Fibroblast of the aortic adventitia (primary cell): ENCODE results near the gene TMEM229B. TPM values are rescaled to one million over a fixed set of nuclear protein-coding genes. Genes with fewer than 3 reads are reported as not detected.
A peak's percentile ranks its signal among the peaks of the same experiment; 100 is the strongest.

Experiments
- DNase-seq: peaks from one replicate; pipeline ENCODE4 v3.0.0-alpha.2; 2010; ENCODE audit warnings: low read depth
- H3K4me3 ChIP-seq: 2 replicates; pipeline ENCODE4 v1.5.1; 2011; ENCODE audit warnings: low read depth, mild to moderate bottlenecking, control low read depth, low read length, moderate library complexity
- CTCF ChIP-seq: IDR thresholded peaks from 2 replicates; pipeline ENCODE4 v1.5.1; 2011; ENCODE audit warnings: mild to moderate bottlenecking, low read length, control low read depth, inconsistent platforms; ENCODE audit not compliant: insufficient read depth
- total RNA-seq: library from RNA; depleted of rRNA; stranded (reverse); fragments of >200 nt; gene quantifications from 2 replicates; pipeline ENCODE4 v1.2.3, GENCODE V29; 2012; ENCODE audit warnings: low replicate concordance

The TMEM229B gene
- total RNA-seq, 1 donor: 0.81 TPM

- no peak for TF ChIP-seq CTCF
- H3K4me3 ChIP-seq: no peak overlapping the region
- no peak for DNase-seq
Measured at GRCh38 chr14:67429510-67430205, 58.9 kb downstream of the TMEM229B start.

GRCh38 chr14:67428501-67429031, 60.0 kb downstream of the TMEM229B start:
- DNase-seq: peak; percentile 76
- H3K4me3 ChIP-seq: no peak overlapping the region
- TF ChIP-seq CTCF: peak; percentile 26

- no peak overlapping the region for H3K4me3 ChIP-seq
- DNase-seq: peak; percentile 86
- TF ChIP-seq CTCF: peak; percentile 87
Measured at GRCh38 chr14:67426983-67427606, 61.4 kb downstream of the TMEM229B start.

DNA sequence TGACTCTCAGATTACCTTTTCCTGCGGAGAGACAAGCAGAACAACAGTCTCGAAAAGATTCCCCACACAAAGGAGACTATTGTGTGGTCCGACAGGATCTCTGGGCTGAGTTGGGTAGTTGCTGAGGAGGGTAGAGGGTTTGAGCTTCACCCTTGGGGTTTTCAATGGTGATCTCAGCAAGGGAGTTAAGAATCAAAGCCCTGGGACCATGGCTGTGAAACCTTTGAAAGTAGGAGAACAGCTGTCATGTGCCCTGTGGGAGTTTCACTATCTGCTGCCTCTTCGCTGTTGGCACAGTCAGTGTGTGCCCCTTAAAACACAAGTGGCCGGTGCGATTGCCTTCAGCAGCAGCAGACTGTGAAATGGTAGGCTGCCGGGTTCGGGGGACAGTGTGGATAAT, 62.4 kb downstream of the TMEM229B start:
- TF ChIP-seq CTCF: no peak
- DNase-seq: no peak

DNA sequence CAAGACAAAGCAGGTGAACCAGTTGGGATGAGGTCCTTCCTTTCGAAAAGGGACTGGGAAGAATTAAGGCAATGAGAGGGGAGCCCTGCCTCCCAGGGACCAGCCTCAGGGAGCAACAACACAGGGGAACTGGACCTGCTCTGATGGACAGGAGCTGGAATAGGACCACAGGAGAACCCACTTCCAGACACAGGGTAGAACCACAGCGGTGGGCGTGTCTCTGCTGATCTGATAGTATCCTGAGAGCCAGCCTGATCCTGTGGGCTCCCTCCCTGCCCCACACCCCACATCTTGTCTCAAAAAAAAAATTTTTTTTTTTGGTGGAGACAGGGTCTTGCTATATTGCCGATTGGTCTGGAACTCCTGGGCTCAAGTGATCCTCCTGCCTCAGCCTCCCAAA, 62.9 kb downstream of the TMEM229B start:
- no peak for DNase-seq
- TF ChIP-seq CTCF: no peak
- H3K4me3 ChIP-seq: no peak overlapping the region

More for the DNA sequence above, 62.4 kb downstream of the TMEM229B start:
- H3K4me3 ChIP-seq: no peak overlapping the region

- no peak overlapping the region for H3K4me3 ChIP-seq
- no peak for TF ChIP-seq CTCF
- no peak for DNase-seq
Measured at GRCh38 chr14:67424539-67424938, 64.0 kb downstream of the TMEM229B start.

- no peak overlapping the region for H3K4me3 ChIP-seq
- TF ChIP-seq CTCF: no peak
- DNase-seq: no peak
Measured at GRCh38 chr14:67423424-67423823, 65.1 kb downstream of the TMEM229B start.
